ENCODE data around the gene RPUSD1.

DNA sequence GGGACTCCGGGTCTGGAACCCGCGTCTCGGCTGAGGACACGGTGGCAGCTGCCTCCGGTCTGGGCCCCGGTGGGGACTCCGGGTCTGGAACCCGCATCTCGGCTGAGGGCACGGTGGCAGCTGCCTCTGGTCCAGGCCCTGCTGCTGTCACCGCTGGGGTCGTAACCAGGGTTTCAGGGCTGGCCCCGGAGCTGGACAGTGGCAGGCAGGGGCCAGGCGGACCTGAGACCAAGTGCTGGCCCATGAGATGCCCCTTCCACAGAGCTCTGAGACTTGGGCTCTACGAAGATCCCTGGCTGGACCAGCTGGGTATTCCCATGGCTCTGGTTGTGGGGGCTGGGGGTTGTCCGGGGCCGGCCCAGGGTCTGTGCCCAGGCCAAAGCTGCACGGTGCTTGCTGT, 3.8 kb downstream of the RPUSD1 start:
- TF ChIP-seq, protein P1, sequence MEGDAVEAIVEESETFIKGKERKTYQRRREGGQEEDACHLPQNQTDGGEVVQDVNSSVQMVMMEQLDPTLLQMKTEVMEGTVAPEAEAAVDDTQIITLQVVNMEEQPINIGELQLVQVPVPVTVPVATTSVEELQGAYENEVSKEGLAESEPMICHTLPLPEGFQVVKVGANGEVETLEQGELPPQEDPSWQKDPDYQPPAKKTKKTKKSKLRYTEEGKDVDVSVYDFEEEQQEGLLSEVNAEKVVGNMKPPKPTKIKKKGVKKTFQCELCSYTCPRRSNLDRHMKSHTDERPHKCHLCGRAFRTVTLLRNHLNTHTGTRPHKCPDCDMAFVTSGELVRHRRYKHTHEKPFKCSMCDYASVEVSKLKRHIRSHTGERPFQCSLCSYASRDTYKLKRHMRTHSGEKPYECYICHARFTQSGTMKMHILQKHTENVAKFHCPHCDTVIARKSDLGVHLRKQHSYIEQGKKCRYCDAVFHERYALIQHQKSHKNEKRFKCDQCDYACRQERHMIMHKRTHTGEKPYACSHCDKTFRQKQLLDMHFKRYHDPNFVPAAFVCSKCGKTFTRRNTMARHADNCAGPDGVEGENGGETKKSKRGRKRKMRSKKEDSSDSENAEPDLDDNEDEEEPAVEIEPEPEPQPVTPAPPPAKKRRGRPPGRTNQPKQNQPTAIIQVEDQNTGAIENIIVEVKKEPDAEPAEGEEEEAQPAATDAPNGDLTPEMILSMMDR (IDR thresholded peaks at IDR 0.05), result no peak
- TF ChIP-seq, protein P2, sequence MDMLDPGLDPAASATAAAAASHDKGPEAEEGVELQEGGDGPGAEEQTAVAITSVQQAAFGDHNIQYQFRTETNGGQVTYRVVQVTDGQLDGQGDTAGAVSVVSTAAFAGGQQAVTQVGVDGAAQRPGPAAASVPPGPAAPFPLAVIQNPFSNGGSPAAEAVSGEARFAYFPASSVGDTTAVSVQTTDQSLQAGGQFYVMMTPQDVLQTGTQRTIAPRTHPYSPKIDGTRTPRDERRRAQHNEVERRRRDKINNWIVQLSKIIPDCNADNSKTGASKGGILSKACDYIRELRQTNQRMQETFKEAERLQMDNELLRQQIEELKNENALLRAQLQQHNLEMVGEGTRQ (IDR thresholded peaks at IDR 0.05), result no peak
- TF ChIP-seq PHF8 (IDR thresholded peaks at IDR 0.05; ENCODE audit: borderline replicate concordance, low read depth) (no peak), EP300 (IDR thresholded peaks at IDR 0.05) (no peak), MAFK (IDR thresholded peaks at IDR 0.05; ENCODE audit: partially characterized antibody) (no peak), POLR2A (IDR thresholded peaks at IDR 0.05; ENCODE audit: low read length) (no peak), JUN (IDR thresholded peaks at IDR 0.05) (no peak)
